GM23248 (cell line): Measurements from ENCODE around the gene ARF6. TPM values are rescaled to one million over a fixed set of nuclear protein-coding genes. Genes with fewer than 3 reads are reported as not detected.

ENCODE experiments used
- DNase-seq: peaks from one replicate; pipeline ENCODE4 v3.0.0-alpha.2; 2015
- H2AFZ ChIP-seq: fragments of 200-600 bp; sonication (generic); 2 replicates; pipeline ENCODE4 v1.6.1; 2016; ENCODE audit warnings: antibody characterized with exemption
- H3F3A ChIP-seq: fragments of 200-600 bp; sonication (generic); 2 replicates; pipeline ENCODE4 v1.6.1; 2016; ENCODE audit warnings: mild to moderate bottlenecking, antibody characterized with exemption, mixed run types; ENCODE audit not compliant: insufficient read depth
- H3K27ac ChIP-seq: fragments of 200-600 bp; sonication (generic); 2 replicates; pipeline ENCODE4 v1.5.1; 2016; ENCODE audit warnings: mild to moderate bottlenecking
- H3K27me3 ChIP-seq: fragments of 200-600 bp; sonication (generic); replicated peaks from 2 replicates; pipeline ENCODE4 v1.6.1; 2016; ENCODE audit warnings: mild to moderate bottlenecking; ENCODE audit not compliant: insufficient read depth
- H3K36me3 ChIP-seq: fragments of 200-600 bp; sonication (generic); 2 replicates; pipeline ENCODE4 v1.6.1; 2016; ENCODE audit warnings: low read depth, mild to moderate bottlenecking
- H3K4me1 ChIP-seq: fragments of 200-600 bp; sonication (generic); 2 replicates; pipeline ENCODE4 v1.6.1; 2016; ENCODE audit warnings: mild to moderate bottlenecking; ENCODE audit not compliant: insufficient read depth
- H3K4me2 ChIP-seq: fragments of 200-600 bp; sonication (generic); one replicate; pipeline ENCODE4 v1.6.1; 2016; ENCODE audit warnings: mild to moderate bottlenecking; ENCODE audit not compliant: unreplicated experiment
- H3K4me3 ChIP-seq: fragments of 200-600 bp; sonication (generic); 2 replicates; pipeline ENCODE4 v1.5.1; 2016; ENCODE audit warnings: mild to moderate bottlenecking
- H3K79me2 ChIP-seq: fragments of 200-600 bp; sonication (generic); 2 replicates; pipeline ENCODE4 v1.6.1; 2016; ENCODE audit warnings: mild to moderate bottlenecking; ENCODE audit not compliant: insufficient read depth
- H3K9ac ChIP-seq: fragments of 200-600 bp; sonication (generic); 2 replicates; pipeline ENCODE4 v1.6.1; 2016; ENCODE audit warnings: mild to moderate bottlenecking
- H3K9me2 ChIP-seq: fragments of 200-600 bp; sonication (generic); 2 replicates; pipeline ENCODE4 v1.6.1; 2016; ENCODE audit warnings: mixed run types, mild to moderate bottlenecking, moderate library complexity; ENCODE audit not compliant: insufficient read depth
- H3K9me3 ChIP-seq: fragments of 200-600 bp; sonication (generic); one replicate; pipeline ENCODE4 v1.6.1; 2017; ENCODE audit warnings: low read depth
- H4K20me1 ChIP-seq: fragments of 200-600 bp; sonication (generic); 2 replicates; pipeline ENCODE4 v1.6.0; 2016; ENCODE audit not compliant: insufficient read depth
- EZH2 ChIP-seq: fragments of 200-600 bp; sonication (generic); IDR thresholded peaks from 2 replicates; pipeline ENCODE4 v1.6.1; 2018; ENCODE audit warnings: antibody characterized with exemption, mild to moderate bottlenecking; ENCODE audit not compliant: insufficient read depth, poor library complexity, severe bottlenecking
- EZH2phosphoT487 ChIP-seq: fragments of 200-600 bp; sonication (generic); IDR thresholded peaks from 2 replicates; pipeline ENCODE4 v1.6.1; 2018; ENCODE audit warnings: antibody characterized with exemption, moderate library complexity, mild to moderate bottlenecking, low read depth; ENCODE audit not compliant: insufficient read depth
- WGBS, 2 experiments: methylation state at CpG; one replicate each; pipeline ENCODE4 v1.1.6; 2015 to 2017; ENCODE audit warnings: low lambda C conversion rate in 2 of 2, low coverage in 1 of 2; ENCODE audit errors: missing lambda C conversion rate in 2 of 2; 5-methylcytosine and 5-hydroxymethylcytosine counted together
- in situ Hi-C: fragments of 300-500 bp; cut with MboI; formaldehyde crosslinking; loops from 2 replicates; pipeline ENCODE4 v1.15.0; 2020
- polyA plus RNA-seq: library from polyadenylated mRNA; unstranded; fragments of >200 nt; fragmentation: Nextera tagmentation; extraction: Ambion mirVana; gene quantifications from 2 replicates; pipeline ENCODE4 v1.2.1, GENCODE V29; 2016
- total RNA-seq: library from RNA; depleted of rRNA; stranded (reverse); fragments of >200 nt; shearing (Covaris generic); gene quantifications from 2 replicates; pipeline ENCODE4 v1.2.3, GENCODE V29; 2014

The ARF6 gene
- total and polyA plus RNA-seq, 2 experiments from 2014 or later: 92.5 to 120 TPM

- H3K27me3 ChIP-seq: no peaks in the 10 kb centered on the region
- H3K79me2 ChIP-seq: peaks cover 46% of the 10 kb centered on the region
- H2AFZ ChIP-seq: peak overlapping the region; percentile 86
- H3K9ac ChIP-seq: peak overlapping the region; percentile 96
- peak overlapping the region; percentile 94 for H3K4me3 ChIP-seq
- peaks cover 7% of the 10 kb centered on the region for H3F3A ChIP-seq
- H3K4me2 ChIP-seq: peak overlapping the region; percentile 97
- peaks cover 16% of the 10 kb centered on the region for H3K4me1 ChIP-seq
- no peaks in the 10 kb centered on the region for H3K9me2 ChIP-seq
- no peaks in the 10 kb centered on the region for H3K9me3 ChIP-seq
- 2% methylated on average over 14 of the region's 14 CpGs for WGBS, 2 experiments
- in situ Hi-C loops: loop anchor here (25.0 kb wide), 1 partner anchor 684 kb away; the partner anchor contains the start of gene MAP4K5
- H4K20me1 ChIP-seq: no peaks in the 10 kb centered on the region
- no peak for DNase-seq
- H3K36me3 ChIP-seq: peaks cover 28% of the 10 kb centered on the region; the same call in 1 of the 2 replicates
- TF ChIP-seq EZH2 (no peak), EZH2phosphoT487 (no peak)
- peak overlapping the region; percentile 60 for H3K27ac ChIP-seq
These were observed 39.8 kb upstream of the ARF6 start for GRCh38 chr14:49853158-49853477.

GRCh38 chr14:49853572-49854375 is 39.1 kb upstream of the ARF6 start:
- Histone ChIP-seq H3K27me3 (no peaks in the 10 kb centered on the region), H3K27ac (no peak overlapping the region), H3K4me1 (peaks cover 16% of the 10 kb centered on the region), H3K36me3 (peaks cover 27% of the 10 kb centered on the region; the same call in 1 of the 2 replicates), H4K20me1 (no peaks in the 10 kb centered on the region), H3K79me2 (peaks cover 39% of the 10 kb centered on the region), H3K9ac (peak overlapping the region; percentile 96; the same call in 1 of the 2 replicates), H3K4me2 (peak overlapping the region; percentile 28), H3F3A (peaks cover 7% of the 10 kb centered on the region), H3K4me3 (peak overlapping the region; percentile 94), H3K9me3 (no peaks in the 10 kb centered on the region), H3K9me2 (no peaks in the 10 kb centered on the region), H2AFZ (peak overlapping the region; percentile 86)
- DNase-seq: peak; percentile 94
- no peak for TF ChIP-seq EZH2
- TF ChIP-seq EZH2phosphoT487: no peak
- in situ Hi-C loops: loop anchor here (25.0 kb wide), 1 partner anchor 684 kb away; the partner anchor contains the start of gene MAP4K5
- 7% methylated on average over 26 to 27 of the region's 27 CpGs for WGBS, 2 experiments

DNA sequence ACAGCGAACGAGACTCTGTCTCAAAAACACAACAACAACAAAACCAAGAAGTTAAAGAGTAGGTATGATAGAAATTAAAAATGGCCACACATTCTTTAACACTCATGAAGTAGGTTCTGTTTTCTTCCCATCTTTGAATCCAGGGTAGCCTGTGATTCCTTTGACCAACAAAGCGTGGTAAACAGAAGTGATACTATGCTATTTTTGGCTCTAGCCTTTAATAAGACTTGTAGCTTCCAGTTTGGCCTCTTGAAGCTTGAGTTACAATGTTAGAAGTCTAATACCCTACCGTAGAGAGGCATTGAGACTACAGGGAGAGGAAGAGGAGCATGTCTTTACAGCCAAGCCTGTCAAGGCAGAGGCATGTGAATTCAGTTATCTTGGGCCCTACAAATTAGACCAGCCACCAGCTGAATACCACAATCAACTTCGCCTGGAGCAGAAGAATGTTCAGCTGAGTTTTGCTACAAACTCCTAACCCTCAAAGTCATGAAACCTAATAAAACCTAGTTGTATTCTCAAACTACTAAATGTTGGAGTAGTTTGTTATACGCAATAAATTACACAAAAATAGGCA is 35.4 kb upstream of the ARF6 start:
- Histone ChIP-seq H3K9me2 (no peaks in the 10 kb centered on the region), H2AFZ (no peak overlapping the region), H4K20me1 (no peaks in the 10 kb centered on the region), H3K27me3 (no peaks in the 10 kb centered on the region), H3F3A (peaks cover 29% of the 10 kb centered on the region), H3K36me3 (no peaks in the 10 kb centered on the region), H3K27ac (no peak overlapping the region), H3K9me3 (no peaks in the 10 kb centered on the region), H3K4me2 (no peak overlapping the region), H3K9ac (no peak overlapping the region), H3K79me2 (peaks cover 2% of the 10 kb centered on the region), H3K4me1 (peaks cover 11% of the 10 kb centered on the region), H3K4me3 (no peak overlapping the region)
- DNase-seq: no peak
- TF ChIP-seq EZH2phosphoT487: no peak
- TF ChIP-seq EZH2: no peak
- in situ Hi-C loops: loop anchor here (25.0 kb wide), 1 partner anchor 680 kb away; the partner anchor contains the start of gene MAP4K5
- 95 to 96% methylated on average over 6 of the region's 6 CpGs for WGBS, 2 experiments

GRCh38 chr14:49858383-49858782 is 34.5 kb upstream of the ARF6 start:
- no peaks in the 10 kb centered on the region for H4K20me1 ChIP-seq
- no peak overlapping the region for H3K9ac ChIP-seq
- no peak overlapping the region for H2AFZ ChIP-seq
- H3K36me3 ChIP-seq: no peaks in the 10 kb centered on the region
- peaks cover 34% of the 10 kb centered on the region for H3F3A ChIP-seq
- no peak overlapping the region for H3K4me3 ChIP-seq
- peaks cover 11% of the 10 kb centered on the region for H3K4me1 ChIP-seq
- H3K4me2 ChIP-seq: no peak overlapping the region
- in situ Hi-C loops: loop anchor here (25.0 kb wide), 1 partner anchor 679 kb away; the partner anchor contains the start of gene MAP4K5
- WGBS, 2 experiments: 97 to 99% methylated on average over 3 of the region's 3 CpGs
- H3K27me3 ChIP-seq: no peaks in the 10 kb centered on the region
- H3K27ac ChIP-seq: no peak overlapping the region
- no peaks in the 10 kb centered on the region for H3K9me2 ChIP-seq
- no peak for TF ChIP-seq EZH2phosphoT487
- no peak for TF ChIP-seq EZH2
- no peaks in the 10 kb centered on the region for H3K9me3 ChIP-seq
- peaks cover 2% of the 10 kb centered on the region; the same call in 1 of the 2 replicates for H3K79me2 ChIP-seq
- no peak for DNase-seq
